ENCODE data around the gene GOLGA6L6. TPM values are rescaled to one million over a fixed set of nuclear protein-coding genes. Genes with fewer than 3 reads are reported as not detected.
"Not testable (repeated sequence)": the region's sequence is repeated elsewhere in the genome, so short reads cannot be mapped to it uniquely, and the experiment has no call there.

The GOLGA6L6 gene
- total RNA-seq, 1 experiment from 2014 or later: not detected

DNA sequence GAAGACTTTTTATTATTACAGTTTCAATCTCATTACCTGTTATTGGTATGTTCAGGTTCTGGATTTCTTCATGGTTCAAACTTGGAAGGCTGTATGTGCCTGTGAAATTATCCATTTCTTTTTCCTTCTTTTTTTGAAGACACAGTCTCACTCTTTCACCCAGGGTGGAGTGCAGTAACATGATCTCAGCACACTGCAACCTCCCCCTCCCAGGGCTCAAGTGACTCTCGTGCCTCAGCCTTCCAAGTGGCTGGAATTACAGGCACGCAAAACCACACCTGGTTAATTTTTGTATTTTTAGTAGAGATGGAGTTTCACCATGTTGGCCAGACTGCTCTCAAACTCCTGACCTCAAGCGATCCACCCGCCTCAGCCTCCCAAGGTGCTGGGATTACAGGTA, 52.3 kb downstream of the GOLGA6L6 start:
- not testable (repeated sequence) for H3K36me3 ChIP-seq (replicated peaks; ENCODE audit: control insufficient read depth, insufficient read depth, low read length); H3K4me3 ChIP-seq (ENCODE audit: insufficient read depth, low read depth, low read length); DNase-seq; H3K27me3 ChIP-seq (ENCODE audit: control insufficient read depth, insufficient read depth, low read length)

Measured in H7 (cell line).